ENCODE measurements around the gene LAMTOR3.

Gene LAMTOR3

DNA sequence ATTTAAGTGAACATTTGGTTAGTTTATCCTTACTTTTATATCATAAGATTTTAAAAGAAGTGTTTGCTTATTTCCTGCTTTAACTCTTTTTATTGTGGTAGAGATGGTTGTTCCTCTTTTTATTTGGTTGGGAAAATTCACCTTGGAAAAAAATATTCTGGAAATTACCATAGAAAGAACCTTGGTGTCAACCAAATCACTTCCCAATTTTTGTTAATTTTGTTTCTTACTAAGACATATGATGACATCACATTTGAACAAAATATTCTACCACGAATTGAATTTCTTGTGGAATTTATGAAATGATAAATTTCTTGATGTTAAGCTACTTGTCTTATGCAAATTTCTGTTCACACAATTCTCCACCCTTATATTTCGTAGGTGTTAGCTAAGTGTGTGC, 33.7 kb downstream of the LAMTOR3 start:
- Histone ChIP-seq H3K9me3 (ENCODE audit: control insufficient read depth, insufficient read depth, low read length) (no peaks in the 10 kb centered on the region), H3K4me3 (ENCODE audit: low read depth, low read length) (no peak overlapping the region), H3K4me1 (ENCODE audit: control insufficient read depth, insufficient read depth, low read length) (no peaks in the 10 kb centered on the region), H3K36me3 (ENCODE audit: control insufficient read depth, insufficient read depth, low read length) (no peaks in the 10 kb centered on the region), H3K27me3 (ENCODE audit: control insufficient read depth, insufficient read depth, low read length) (no peaks in the 10 kb centered on the region), H3K9ac (ENCODE audit: low read depth, low read length) (no peak overlapping the region)

DNA sequence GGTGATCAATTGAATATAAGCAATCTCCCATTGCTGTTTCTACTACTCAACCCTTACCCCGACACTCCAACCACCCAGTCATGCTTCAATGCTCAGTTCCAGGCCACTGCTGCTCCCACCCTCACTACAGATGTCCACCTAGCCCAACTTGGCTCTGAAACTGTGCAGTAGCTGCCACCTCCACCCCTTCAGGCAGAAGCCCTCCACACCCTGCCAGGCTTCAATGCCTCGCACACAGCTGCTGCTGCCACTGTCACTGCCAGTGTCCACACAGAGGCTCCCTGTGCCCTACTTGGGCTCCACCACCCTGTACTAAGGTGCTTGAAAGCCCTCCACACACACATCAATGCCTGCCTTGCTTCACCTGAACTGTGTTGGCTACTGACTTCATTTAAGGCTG, 34.6 kb downstream of the LAMTOR3 start:
- no peak overlapping the region for H3K4me3 ChIP-seq (ENCODE audit: low read depth, low read length)
- H3K9me3 ChIP-seq (ENCODE audit: control insufficient read depth, insufficient read depth, low read length): no peaks in the 10 kb centered on the region
- no peaks in the 10 kb centered on the region for H3K36me3 ChIP-seq (ENCODE audit: control insufficient read depth, insufficient read depth, low read length)
- no peak overlapping the region for H3K9ac ChIP-seq (ENCODE audit: low read depth, low read length)
- H3K4me1 ChIP-seq (ENCODE audit: control insufficient read depth, insufficient read depth, low read length): no peaks in the 10 kb centered on the region
- H3K27me3 ChIP-seq (ENCODE audit: control insufficient read depth, insufficient read depth, low read length): no peaks in the 10 kb centered on the region

DNA sequence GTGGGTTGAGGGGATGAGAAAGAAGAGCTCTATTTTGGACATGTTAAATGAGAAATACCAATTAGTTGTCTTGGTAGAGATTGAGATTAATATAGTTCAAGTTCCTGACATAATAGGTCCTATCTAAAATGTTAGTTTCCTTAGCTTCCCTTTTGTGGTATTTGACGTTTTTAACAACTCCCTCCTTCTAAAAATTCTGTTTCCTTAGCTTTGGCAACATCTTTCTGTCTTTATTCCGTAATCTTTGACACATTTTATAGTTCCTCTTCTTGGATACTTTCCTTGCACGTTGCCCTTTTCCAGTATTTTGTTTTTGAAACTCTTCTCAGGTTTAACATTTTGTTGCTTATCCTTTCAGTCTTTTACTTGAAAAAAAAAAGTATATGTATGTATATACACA, 36.9 kb downstream of the LAMTOR3 start:
- no peaks in the 10 kb centered on the region for H3K36me3 ChIP-seq (ENCODE audit: control insufficient read depth, insufficient read depth, low read length)
- no peak overlapping the region for H3K4me3 ChIP-seq (ENCODE audit: low read depth, low read length)
- no peaks in the 10 kb centered on the region for H3K9me3 ChIP-seq (ENCODE audit: control insufficient read depth, insufficient read depth, low read length)
- H3K27me3 ChIP-seq (ENCODE audit: control insufficient read depth, insufficient read depth, low read length): no peaks in the 10 kb centered on the region
- H3K9ac ChIP-seq (ENCODE audit: low read depth, low read length): no peak overlapping the region
- H3K4me1 ChIP-seq (ENCODE audit: control insufficient read depth, insufficient read depth, low read length): no peaks in the 10 kb centered on the region

DNA sequence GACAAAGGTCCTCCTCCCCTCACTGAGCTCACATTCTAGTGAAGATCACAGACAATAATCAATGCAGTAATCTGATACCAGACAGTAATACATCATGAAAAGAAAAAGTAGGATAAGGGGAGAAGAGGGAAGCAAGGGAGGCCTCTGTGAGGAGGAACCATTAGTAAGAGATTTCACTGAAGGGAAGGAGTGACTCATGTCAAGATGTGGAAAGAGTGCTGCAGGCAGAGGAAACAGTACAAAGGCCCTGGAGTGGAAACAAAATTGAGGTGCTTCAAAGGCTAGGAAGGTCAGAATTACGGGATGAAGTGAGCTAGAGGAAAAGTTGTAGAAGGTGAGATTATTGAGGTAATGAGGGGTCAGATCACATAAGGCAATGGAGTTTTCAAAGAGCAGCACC, 38.1 kb downstream of the LAMTOR3 start:
- Histone ChIP-seq H3K9me3 (ENCODE audit: control insufficient read depth, insufficient read depth, low read length) (no peaks in the 10 kb centered on the region), H3K27me3 (ENCODE audit: control insufficient read depth, insufficient read depth, low read length) (no peaks in the 10 kb centered on the region), H3K4me1 (ENCODE audit: control insufficient read depth, insufficient read depth, low read length) (no peaks in the 10 kb centered on the region), H3K36me3 (ENCODE audit: control insufficient read depth, insufficient read depth, low read length) (no peaks in the 10 kb centered on the region), H3K4me3 (ENCODE audit: low read depth, low read length) (no peak overlapping the region), H3K9ac (ENCODE audit: low read depth, low read length) (no peak overlapping the region)

DNA sequence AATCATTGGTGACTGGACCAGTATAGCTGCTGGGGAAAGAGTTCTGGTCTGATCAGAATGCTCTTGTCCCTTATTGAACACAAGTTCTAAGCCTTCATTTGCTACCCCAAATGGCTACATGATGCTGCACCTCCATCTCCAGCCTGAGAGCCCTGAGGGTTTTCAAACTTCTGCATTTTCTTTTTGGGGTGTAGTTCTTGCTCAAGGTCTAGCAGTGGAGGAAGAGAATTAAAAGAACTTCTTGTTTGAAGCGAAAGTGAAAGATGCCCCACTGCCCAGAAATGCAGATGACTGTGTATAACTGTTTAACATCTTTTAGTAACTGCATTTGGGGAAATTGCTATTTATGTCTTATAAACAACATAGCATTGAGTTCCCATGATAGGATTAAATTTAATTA, 38.5 kb downstream of the LAMTOR3 start:
- Histone ChIP-seq H3K9me3 (ENCODE audit: control insufficient read depth, insufficient read depth, low read length) (no peaks in the 10 kb centered on the region), H3K4me1 (ENCODE audit: control insufficient read depth, insufficient read depth, low read length) (no peaks in the 10 kb centered on the region), H3K27me3 (ENCODE audit: control insufficient read depth, insufficient read depth, low read length) (no peaks in the 10 kb centered on the region), H3K9ac (ENCODE audit: low read depth, low read length) (no peak overlapping the region), H3K4me3 (ENCODE audit: low read depth, low read length) (no peak overlapping the region), H3K36me3 (ENCODE audit: control insufficient read depth, insufficient read depth, low read length) (no peaks in the 10 kb centered on the region)

DNA sequence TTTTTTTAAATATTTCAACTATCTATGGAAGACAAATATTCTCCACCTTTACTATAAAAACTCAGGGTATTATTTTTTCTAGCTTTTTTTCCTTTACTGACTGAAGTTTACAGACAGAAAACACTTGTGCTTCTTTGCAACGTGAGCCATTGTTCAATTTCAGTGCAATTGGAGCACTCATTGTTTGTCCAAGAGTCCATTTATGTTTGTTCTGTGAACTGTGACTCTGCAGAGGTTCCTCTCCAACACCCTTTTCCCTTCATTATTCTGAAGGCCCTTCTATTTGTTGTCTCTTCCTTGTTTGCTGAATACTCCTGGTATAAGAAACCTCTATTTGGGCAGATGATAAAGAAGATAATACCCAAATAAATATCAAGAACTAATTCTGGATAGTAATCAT, 40.2 kb downstream of the LAMTOR3 start:
- Histone ChIP-seq H3K9me3 (ENCODE audit: control insufficient read depth, insufficient read depth, low read length) (no peaks in the 10 kb centered on the region), H3K27me3 (ENCODE audit: control insufficient read depth, insufficient read depth, low read length) (no peaks in the 10 kb centered on the region), H3K4me1 (ENCODE audit: control insufficient read depth, insufficient read depth, low read length) (no peaks in the 10 kb centered on the region), H3K36me3 (ENCODE audit: control insufficient read depth, insufficient read depth, low read length) (no peaks in the 10 kb centered on the region), H3K9ac (ENCODE audit: low read depth, low read length) (no peak overlapping the region), H3K4me3 (ENCODE audit: low read depth, low read length) (no peak overlapping the region)

DNA sequence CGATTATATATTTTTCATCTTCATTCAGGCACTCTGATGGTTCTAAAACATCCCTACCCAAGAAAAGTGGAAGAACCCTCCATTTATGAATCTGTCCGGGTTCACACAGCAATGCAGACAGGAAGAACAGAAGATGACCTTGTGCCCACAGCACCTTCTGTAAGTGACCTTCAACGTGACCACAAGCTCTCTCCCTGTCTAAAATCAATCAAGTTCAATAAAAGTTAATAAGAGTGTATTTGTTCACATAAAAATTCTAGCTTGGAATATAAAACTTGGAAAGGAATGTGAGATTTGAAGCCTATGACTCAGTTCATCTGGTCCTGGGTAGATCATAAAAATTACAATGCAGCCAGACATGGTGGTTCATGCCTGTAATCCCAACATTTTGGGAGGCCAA, 41.0 kb downstream of the LAMTOR3 start:
- Histone ChIP-seq H3K9ac (ENCODE audit: low read depth, low read length) (no peak overlapping the region), H3K27me3 (ENCODE audit: control insufficient read depth, insufficient read depth, low read length) (no peaks in the 10 kb centered on the region), H3K4me1 (ENCODE audit: control insufficient read depth, insufficient read depth, low read length) (no peaks in the 10 kb centered on the region), H3K4me3 (ENCODE audit: low read depth, low read length) (no peak overlapping the region), H3K9me3 (ENCODE audit: control insufficient read depth, insufficient read depth, low read length) (no peaks in the 10 kb centered on the region), H3K36me3 (ENCODE audit: control insufficient read depth, insufficient read depth, low read length) (no peaks in the 10 kb centered on the region)

DNA sequence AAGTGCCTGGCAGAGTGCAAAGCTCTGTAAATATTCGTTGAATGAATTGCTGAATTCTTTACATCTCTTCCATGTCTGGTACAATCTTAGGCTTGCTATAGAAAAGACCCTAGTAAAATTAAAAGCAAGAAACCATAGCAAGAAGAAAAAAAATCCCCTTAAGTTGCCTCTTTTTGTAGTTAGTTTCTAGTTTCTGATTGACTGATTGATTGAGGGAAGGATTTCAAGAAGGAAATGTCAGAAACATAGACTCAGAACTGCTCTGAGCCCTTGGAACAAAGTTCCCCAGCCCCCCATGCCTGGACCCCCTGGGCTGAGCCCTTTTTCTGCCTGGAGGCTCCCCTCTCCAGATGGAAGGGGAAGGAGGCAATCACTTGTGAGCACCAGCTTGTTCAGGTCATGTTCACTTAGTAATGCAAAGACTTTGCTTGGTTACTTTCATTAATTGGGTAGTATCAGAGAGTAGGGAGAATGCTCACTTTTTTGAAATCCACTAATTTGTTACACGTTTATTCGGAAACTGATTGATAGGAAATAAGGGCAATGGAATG, 42.0 kb downstream of the LAMTOR3 start:
- H3K27me3 ChIP-seq (ENCODE audit: control insufficient read depth, insufficient read depth, low read length): no peaks in the 10 kb centered on the region
- no peaks in the 10 kb centered on the region for H3K36me3 ChIP-seq (ENCODE audit: control insufficient read depth, insufficient read depth, low read length)
- H3K9me3 ChIP-seq (ENCODE audit: control insufficient read depth, insufficient read depth, low read length): no peaks in the 10 kb centered on the region
- H3K9ac ChIP-seq (ENCODE audit: low read depth, low read length): no peak overlapping the region
- H3K4me1 ChIP-seq (ENCODE audit: control insufficient read depth, insufficient read depth, low read length): no peaks in the 10 kb centered on the region
- H3K4me3 ChIP-seq (ENCODE audit: low read depth, low read length): no peak overlapping the region

DNA sequence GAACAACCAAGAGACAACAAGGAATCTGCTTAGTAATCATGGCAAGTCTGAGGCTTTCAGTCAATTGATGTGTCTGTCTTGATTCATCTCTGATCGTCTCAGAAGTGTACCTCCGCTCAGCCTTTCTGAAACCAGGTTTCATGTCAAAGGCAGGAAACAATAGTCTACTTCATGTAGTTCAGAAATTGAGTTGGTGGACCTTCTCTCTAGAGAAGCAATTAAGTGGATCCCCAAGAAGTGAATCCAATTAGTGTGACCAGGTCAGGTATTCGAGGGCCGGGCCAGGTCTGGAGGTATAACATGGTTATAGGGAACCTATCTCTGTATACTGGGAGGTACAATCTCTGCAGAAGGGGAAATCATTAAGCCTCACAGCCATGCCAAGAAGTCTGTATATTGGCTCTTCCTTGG, 45.6 kb downstream of the LAMTOR3 start:
- Histone ChIP-seq H3K4me3 (ENCODE audit: low read depth, low read length) (no peak overlapping the region), H3K27me3 (ENCODE audit: control insufficient read depth, insufficient read depth, low read length) (no peaks in the 10 kb centered on the region), H3K9ac (ENCODE audit: low read depth, low read length) (no peak overlapping the region), H3K36me3 (ENCODE audit: control insufficient read depth, insufficient read depth, low read length) (no peaks in the 10 kb centered on the region), H3K9me3 (ENCODE audit: control insufficient read depth, insufficient read depth, low read length) (no peaks in the 10 kb centered on the region), H3K4me1 (ENCODE audit: control insufficient read depth, insufficient read depth, low read length) (no peaks in the 10 kb centered on the region)

DNA sequence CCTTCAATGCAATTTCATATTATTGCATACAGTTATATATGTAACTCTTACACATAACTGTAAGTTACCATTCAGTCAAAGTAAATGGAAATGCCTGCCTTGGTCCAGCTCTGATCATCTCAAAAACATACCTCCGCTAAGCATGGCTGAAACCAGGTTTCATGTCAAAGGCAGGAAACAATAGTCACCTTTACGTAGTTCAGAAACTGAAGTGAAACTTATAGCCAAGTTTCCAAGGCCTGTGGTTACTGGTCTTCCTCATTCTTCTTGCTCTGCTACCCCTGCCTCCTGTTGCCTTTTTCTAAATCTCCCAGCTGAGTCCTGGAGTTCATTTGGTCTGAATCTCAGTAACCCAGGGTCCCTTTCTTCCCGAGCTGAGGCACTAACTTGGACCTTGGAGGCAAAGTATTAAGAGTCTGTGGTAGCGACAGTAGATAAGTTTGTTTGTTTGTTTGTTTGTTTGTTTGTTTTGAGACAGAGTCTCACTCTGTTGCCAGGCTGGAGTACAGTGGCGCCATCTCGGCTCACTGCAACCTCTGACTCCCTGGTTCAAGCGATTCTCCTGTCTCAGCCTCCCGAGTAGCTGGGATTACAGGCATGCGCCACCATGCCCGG, 46.8 kb downstream of the LAMTOR3 start:
- no peak overlapping the region for H3K9ac ChIP-seq (ENCODE audit: low read depth, low read length)
- H3K4me1 ChIP-seq (ENCODE audit: control insufficient read depth, insufficient read depth, low read length): no peaks in the 10 kb centered on the region
- H3K4me3 ChIP-seq (ENCODE audit: low read depth, low read length): no peak overlapping the region
- no peaks in the 10 kb centered on the region for H3K36me3 ChIP-seq (ENCODE audit: control insufficient read depth, insufficient read depth, low read length)
- no peaks in the 10 kb centered on the region for H3K27me3 ChIP-seq (ENCODE audit: control insufficient read depth, insufficient read depth, low read length)
- H3K9me3 ChIP-seq (ENCODE audit: control insufficient read depth, insufficient read depth, low read length): no peaks in the 10 kb centered on the region

DNA sequence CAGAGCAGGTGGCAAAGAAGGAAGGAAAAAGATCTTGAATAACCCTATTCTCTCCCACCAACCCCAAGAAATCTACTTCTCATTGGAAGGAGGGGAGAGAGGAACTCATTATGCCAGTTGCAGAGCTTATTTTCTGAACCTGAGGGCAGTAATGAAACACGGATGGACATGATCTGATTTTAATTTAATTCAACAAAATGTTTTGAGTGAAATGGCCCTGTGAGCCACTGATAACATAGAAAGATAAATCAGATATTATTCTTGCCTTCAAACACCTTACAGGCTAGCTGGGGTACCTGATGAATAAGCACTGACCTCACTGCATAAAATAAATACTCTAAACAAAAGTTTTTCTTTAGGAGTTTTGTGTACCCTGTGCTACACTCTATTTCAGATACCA, 47.3 kb downstream of the LAMTOR3 start:
- Histone ChIP-seq H3K4me3 (ENCODE audit: low read depth, low read length) (no peak overlapping the region), H3K27me3 (ENCODE audit: control insufficient read depth, insufficient read depth, low read length) (no peaks in the 10 kb centered on the region), H3K9me3 (ENCODE audit: control insufficient read depth, insufficient read depth, low read length) (no peaks in the 10 kb centered on the region), H3K9ac (ENCODE audit: low read depth, low read length) (no peak overlapping the region), H3K4me1 (ENCODE audit: control insufficient read depth, insufficient read depth, low read length) (no peaks in the 10 kb centered on the region), H3K36me3 (ENCODE audit: control insufficient read depth, insufficient read depth, low read length) (no peaks in the 10 kb centered on the region)

DNA sequence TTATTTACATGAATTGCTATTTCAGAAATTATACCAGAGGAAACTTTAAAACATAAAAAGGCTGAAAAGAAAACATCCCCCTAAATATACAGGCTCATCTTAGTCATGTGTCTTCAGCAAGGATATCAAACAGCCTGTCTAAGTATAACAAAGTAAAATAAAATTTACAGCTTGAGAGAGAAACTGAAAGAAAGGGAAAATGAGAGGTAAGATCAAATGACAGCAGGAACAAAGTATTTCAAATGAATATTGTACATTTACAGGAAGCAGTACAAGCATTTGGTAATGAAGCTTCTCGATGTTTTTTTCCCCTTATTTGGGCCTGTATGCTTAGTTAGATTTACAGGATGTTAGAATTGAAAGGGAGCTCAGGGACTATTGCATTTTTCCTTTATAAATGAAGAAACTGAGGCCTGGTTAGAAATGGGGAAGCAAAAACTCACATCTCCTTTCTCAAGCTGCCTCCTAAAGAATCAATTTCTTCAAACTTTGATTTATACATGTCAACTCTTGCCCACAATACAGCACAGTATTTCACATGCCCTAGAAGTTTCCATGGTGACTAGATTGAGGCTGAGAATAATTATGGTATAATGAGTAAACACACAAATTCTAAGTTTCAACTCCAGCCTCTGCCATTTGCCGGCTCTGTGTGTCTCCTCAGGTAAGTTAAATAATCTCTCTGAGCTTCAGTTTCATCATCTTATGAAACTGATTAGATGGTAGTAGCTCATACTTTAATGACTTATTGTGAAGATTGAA, 48.3 kb downstream of the LAMTOR3 start:
- Histone ChIP-seq H3K9me3 (ENCODE audit: control insufficient read depth, insufficient read depth, low read length) (no peaks in the 10 kb centered on the region), H3K9ac (ENCODE audit: low read depth, low read length) (no peak overlapping the region), H3K4me3 (ENCODE audit: low read depth, low read length) (no peak overlapping the region), H3K27me3 (ENCODE audit: control insufficient read depth, insufficient read depth, low read length) (no peaks in the 10 kb centered on the region), H3K4me1 (ENCODE audit: control insufficient read depth, insufficient read depth, low read length) (no peaks in the 10 kb centered on the region), H3K36me3 (ENCODE audit: control insufficient read depth, insufficient read depth, low read length) (no peaks in the 10 kb centered on the region)
